C4-2B (cell line): Measurements from ENCODE around the gene ADARB2.

Experiments used
- H3K27ac ChIP-seq: fragments of 450-650 bp; 2 replicates; pipeline ENCODE4 v1.5.1; 2017
- CTCF ChIP-seq: fragments of 450-650 bp; conservative IDR thresholded peaks from 2 replicates; pipeline ENCODE4 v1.5.1; 2017; ENCODE audit warnings: mild to moderate bottlenecking
- ZFX ChIP-seq: fragments of 450-650 bp; IDR thresholded peaks from 2 replicates; pipeline ENCODE4 v1.6.1; 2017

ADARB2 gene

GRCh38 chr10:1658658-1659057 is 78.7 kb downstream of the ADARB2 start:
- no peak for TF ChIP-seq ZFX
- TF ChIP-seq CTCF: no peak
- H3K27ac ChIP-seq: no peak overlapping the region

DNA sequence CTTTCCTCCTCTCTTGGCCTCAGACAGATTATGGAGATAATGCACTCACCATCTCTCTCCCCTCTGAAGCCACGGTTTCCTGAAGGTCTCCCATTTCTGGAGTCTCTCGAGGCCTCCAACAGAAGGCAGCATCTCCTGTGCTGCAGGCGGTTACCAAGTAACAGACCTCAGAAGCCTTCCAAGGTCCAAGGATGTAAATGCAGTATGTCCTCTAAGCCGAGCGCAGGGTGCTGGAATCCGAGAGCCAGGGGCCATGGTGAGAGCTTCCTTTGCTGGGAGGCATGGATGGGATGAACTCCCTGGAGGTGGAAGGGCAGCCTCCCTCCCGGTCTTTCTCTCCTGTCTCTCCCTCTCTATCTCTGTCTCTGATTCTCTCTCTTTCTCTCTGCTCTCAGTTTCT is 79.8 kb downstream of the ADARB2 start:
- no peak overlapping the region for H3K27ac ChIP-seq
- TF ChIP-seq CTCF: no peak
- no peak for TF ChIP-seq ZFX

- TF ChIP-seq ZFX (no peak), CTCF (no peak)
- no peak overlapping the region for H3K27ac ChIP-seq
These were observed 82.0 kb downstream of the ADARB2 start for GRCh38 chr10:1655367-1655766.

- no peak overlapping the region for H3K27ac ChIP-seq
These were observed 82.4 kb downstream of the ADARB2 start for GRCh38 chr10:1654811-1655356.

GRCh38 chr10:1654247-1654646 is 83.1 kb downstream of the ADARB2 start:
- no peak overlapping the region for H3K27ac ChIP-seq
- no peak for TF ChIP-seq CTCF
- TF ChIP-seq ZFX: no peak

More at GRCh38 chr10:1654811-1655356, 82.4 kb downstream of the ADARB2 start:
- TF ChIP-seq CTCF (no peak), ZFX (no peak)

DNA sequence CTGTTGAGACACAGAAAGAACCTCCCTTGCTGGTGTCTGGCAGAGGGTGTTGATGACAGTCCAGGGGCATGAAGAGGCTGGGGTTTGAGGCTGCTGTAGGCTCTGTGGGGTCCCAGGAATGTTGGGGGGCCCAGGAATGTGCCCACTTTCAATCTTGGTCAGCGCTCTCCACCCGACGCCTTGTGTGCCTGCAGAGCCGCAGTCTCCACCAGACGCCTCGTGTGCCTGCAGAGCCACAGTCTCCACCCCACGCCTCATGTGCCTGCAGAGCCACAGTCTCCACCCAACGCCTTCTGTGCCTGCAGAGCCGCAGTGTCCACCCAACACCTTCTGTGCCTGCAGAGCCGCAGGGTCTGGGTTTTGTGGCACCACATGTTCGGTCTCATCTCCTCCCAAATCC is 84.0 kb downstream of the ADARB2 start:
- TF ChIP-seq CTCF (no peak), ZFX (no peak)

GRCh38 chr10:1652151-1652550 is 85.2 kb downstream of the ADARB2 start:
- no peak overlapping the region for H3K27ac ChIP-seq

More for the DNA sequence above, 84.0 kb downstream of the ADARB2 start:
- no peak overlapping the region for H3K27ac ChIP-seq

More at GRCh38 chr10:1652151-1652550, 85.2 kb downstream of the ADARB2 start:
- TF ChIP-seq ZFX (no peak), CTCF (no peak)
